Calu3 (cell line): Measurements from ENCODE around the gene MCTP1. TPM values are rescaled to one million over a fixed set of nuclear protein-coding genes. Genes with fewer than 3 reads are reported as not detected.

Experiments used
- BruUV-seq: library from RNA; stranded (reverse); fragments of 400-500 nt; replicated peaks from 2 replicates; lab custom pipeline; 2021; lab: Mats Ljungman, UMichigan
- CTCF ChIA-PET: fragments of 300-600 bp; sonication (Branson Sonifier 250); formaldehyde crosslinking; loops from one replicate; lab custom pipeline; 2022; ENCODE audit warnings: antibody characterized with exemption; lab: Charles Lee
- DNase-seq: peaks from one replicate; pipeline ENCODE4 v3.0.0; 2022
- H3K27ac Mint-ChIP-seq: one replicate; pipeline ENCODE4 v1.8.0; 2022; ENCODE audit warnings: mixed read lengths; ENCODE audit not compliant: unreplicated experiment
- H3K27me3 Mint-ChIP-seq: one replicate; pipeline ENCODE4 v1.8.0; 2022; ENCODE audit warnings: mixed read lengths; ENCODE audit not compliant: unreplicated experiment
- H3K36me3 Mint-ChIP-seq: one replicate; pipeline ENCODE4 v1.8.0; 2022; ENCODE audit warnings: mild to moderate bottlenecking, moderate library complexity, mixed read lengths; ENCODE audit not compliant: insufficient read depth, unreplicated experiment
- H3K4me1 Mint-ChIP-seq: one replicate; pipeline ENCODE4 v1.8.0; 2022; ENCODE audit warnings: mild to moderate bottlenecking, low read depth, mixed read lengths; ENCODE audit not compliant: unreplicated experiment
- H3K4me3 Mint-ChIP-seq: one replicate; pipeline ENCODE4 v1.8.0; 2022; ENCODE audit warnings: mild to moderate bottlenecking, low read depth, moderate library complexity, mixed read lengths; ENCODE audit not compliant: unreplicated experiment
- H3K9me3 Mint-ChIP-seq: one replicate; pipeline ENCODE4 v1.8.0; 2022; ENCODE audit warnings: low read depth, mixed read lengths; ENCODE audit not compliant: unreplicated experiment
- intact Hi-C: fragments of 100-400 bp; cut with micrococcal nuclease; formaldehyde crosslinking; loops from one replicate; pipeline ENCODE4 v1.10.0; 2022; ENCODE audit not compliant: unreplicated experiment
- total RNA-seq: library from RNA; stranded (reverse); gene quantifications from 2 replicates; pipeline ENCODE4 v1.2.3, GENCODE V29; 2022
- TF ChIP-seq, protein P1 (sequence below): fragments of 200-600 bp; IDR thresholded peaks from one replicate; pipeline ENCODE4 v1.8.0; 2022; ENCODE audit warnings: antibody characterized with exemption; ENCODE audit not compliant: unreplicated experiment

The MCTP1 gene
- total RNA-seq, 1 experiment from 2014 or later, result 28.4 TPM

DNA sequence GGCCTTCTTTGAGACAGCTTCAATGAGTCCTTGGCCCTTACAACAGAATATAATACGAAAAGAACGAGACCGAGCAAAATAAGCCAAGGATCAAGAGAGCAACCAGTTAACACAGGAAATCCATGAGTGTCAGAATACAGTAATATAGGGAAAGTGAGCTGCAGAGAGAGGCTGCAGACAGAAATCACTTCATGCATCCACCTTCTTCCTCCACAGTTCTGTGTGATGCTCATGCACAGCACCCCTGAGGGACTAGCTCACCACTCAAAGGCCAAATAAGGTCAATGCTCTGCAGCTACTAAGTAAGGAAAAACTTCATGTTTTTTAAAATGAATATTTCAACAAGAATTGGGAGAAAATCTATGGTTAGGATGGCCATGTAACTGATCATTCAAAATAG lies 257.1 kb downstream of the MCTP1 start:
- Mint-ChIP-seq H3K36me3 (no peaks in the 10 kb centered on the region), H3K27me3 (no peaks in the 10 kb centered on the region), H3K4me3 (no peak overlapping the region), H3K27ac (no peak overlapping the region), H3K9me3 (peaks cover 5% of the 10 kb centered on the region), H3K4me1 (peaks cover 24% of the 10 kb centered on the region)
- CTCF ChIA-PET, result interaction anchor here (0.5 kb wide), 1 partner anchor 1446 kb away, joined by 5 read pairs; no protein-coding TSS in a partner anchor
- intact Hi-C loops, result no loop called here
- no TSS peak for BruUV-seq
- no peak for DNase-seq
- TF ChIP-seq, protein P1, sequence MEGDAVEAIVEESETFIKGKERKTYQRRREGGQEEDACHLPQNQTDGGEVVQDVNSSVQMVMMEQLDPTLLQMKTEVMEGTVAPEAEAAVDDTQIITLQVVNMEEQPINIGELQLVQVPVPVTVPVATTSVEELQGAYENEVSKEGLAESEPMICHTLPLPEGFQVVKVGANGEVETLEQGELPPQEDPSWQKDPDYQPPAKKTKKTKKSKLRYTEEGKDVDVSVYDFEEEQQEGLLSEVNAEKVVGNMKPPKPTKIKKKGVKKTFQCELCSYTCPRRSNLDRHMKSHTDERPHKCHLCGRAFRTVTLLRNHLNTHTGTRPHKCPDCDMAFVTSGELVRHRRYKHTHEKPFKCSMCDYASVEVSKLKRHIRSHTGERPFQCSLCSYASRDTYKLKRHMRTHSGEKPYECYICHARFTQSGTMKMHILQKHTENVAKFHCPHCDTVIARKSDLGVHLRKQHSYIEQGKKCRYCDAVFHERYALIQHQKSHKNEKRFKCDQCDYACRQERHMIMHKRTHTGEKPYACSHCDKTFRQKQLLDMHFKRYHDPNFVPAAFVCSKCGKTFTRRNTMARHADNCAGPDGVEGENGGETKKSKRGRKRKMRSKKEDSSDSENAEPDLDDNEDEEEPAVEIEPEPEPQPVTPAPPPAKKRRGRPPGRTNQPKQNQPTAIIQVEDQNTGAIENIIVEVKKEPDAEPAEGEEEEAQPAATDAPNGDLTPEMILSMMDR, result no peak

DNA sequence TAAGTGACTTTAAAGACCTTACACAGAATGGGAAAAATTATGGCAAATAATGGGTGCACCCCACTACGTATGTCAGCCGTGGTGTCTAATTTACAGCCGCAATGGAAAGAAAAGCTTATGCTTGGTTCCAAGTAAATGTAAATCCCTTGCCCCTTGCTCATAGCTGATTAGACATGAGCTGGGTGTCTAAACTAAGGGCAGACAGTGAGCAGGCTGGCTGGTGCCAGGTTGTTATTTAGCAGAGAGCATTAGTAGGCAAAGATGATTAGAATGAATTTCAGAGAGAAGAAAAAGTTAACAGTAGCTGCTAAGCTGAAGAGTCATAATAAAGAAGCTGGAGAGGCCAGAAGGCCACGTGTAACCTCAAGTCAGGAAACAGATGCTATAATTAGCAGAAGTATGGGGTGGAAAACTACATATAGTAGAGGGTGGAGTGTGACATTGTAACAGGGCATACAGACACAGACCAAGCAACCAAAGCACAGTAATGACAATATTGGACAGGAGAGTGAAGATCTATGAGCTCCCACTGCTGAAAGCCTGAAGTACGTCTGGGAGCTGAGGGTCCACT lies 257.7 kb downstream of the MCTP1 start:
- no peak for DNase-seq
- peaks cover 2% of the 10 kb centered on the region for H3K9me3 Mint-ChIP-seq
- CTCF ChIA-PET, result no interaction called here
- no peaks in the 10 kb centered on the region for H3K36me3 Mint-ChIP-seq
- H3K4me1 Mint-ChIP-seq, result peaks cover 18% of the 10 kb centered on the region
- TF ChIP-seq, protein P1, result no peak
- no TSS peak for BruUV-seq
- H3K27me3 Mint-ChIP-seq, result no peaks in the 10 kb centered on the region
- no peak overlapping the region for H3K27ac Mint-ChIP-seq
- no peak overlapping the region for H3K4me3 Mint-ChIP-seq
- intact Hi-C loops, result no loop called here

DNA sequence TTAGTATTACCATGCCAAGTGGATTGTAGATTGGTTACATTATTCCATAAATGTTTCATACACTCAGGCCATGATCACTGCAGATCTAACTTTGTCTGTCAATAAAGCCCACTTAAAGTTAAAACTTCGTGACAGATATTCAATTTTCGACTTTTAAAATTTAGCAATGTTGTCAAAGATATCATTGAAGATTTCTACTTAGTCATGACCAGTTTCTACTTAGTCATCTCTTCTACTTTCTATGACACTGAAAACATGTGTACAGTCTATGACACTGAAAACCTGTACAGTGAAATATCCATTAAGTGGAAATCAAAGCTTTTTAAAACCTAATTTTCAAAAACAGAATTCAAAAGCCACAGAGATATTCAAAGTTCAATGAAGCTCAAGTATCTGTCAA lies 258.2 kb downstream of the MCTP1 start:
- Mint-ChIP-seq H3K36me3 (no peaks in the 10 kb centered on the region), H3K27ac (no peak overlapping the region), H3K27me3 (no peaks in the 10 kb centered on the region), H3K9me3 (peaks cover 2% of the 10 kb centered on the region), H3K4me3 (no peak overlapping the region), H3K4me1 (peaks cover 15% of the 10 kb centered on the region)
- no peak for DNase-seq
- BruUV-seq, result no TSS peak
- CTCF ChIA-PET, result no interaction called here
- intact Hi-C loops, result no loop called here
- TF ChIP-seq, protein P1, result no peak

DNA sequence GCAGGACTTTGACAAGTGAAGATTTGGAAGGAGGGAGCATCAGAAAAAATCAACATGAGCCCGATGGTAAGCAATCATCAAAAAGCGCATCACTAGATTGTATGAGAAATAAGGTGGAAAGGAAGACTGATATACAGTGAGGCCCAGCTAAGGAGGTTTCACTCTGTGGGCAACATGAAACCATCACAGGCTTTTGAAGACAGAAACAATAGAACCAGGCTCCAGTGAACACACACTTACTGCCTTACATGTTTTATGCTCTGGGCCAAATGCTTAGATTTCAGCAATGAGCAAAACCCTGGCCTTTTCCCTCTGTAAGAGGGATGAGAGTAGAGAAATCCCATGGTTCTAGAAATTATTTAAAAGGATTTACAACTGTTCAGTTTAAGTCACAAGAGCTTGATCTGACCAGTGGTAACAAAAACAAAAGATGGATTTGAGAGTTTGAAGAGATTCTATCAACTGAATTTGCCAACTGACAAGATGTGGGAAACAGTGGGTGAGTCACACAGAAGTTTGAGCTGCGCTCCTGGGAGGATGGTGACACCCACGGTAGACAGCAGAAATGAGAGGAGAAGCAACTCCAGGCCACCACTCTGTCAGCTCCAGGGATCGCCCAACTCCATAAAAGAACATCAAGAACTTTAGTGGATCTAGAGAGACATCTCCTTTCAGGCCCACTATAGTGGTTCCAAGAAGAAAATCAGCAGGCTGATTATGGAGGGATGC lies 261.8 kb downstream of the MCTP1 start:
- H3K27ac Mint-ChIP-seq, result no peak overlapping the region
- H3K4me3 Mint-ChIP-seq, result no peak overlapping the region
- BruUV-seq, result no TSS peak
- no peaks in the 10 kb centered on the region for H3K36me3 Mint-ChIP-seq
- intact Hi-C loops, result no loop called here
- CTCF ChIA-PET, result no interaction called here
- H3K9me3 Mint-ChIP-seq, result peaks cover 2% of the 10 kb centered on the region
- peaks cover 11% of the 10 kb centered on the region for H3K4me1 Mint-ChIP-seq
- H3K27me3 Mint-ChIP-seq, result no peaks in the 10 kb centered on the region
- TF ChIP-seq, protein P1, result no peak
- no peak for DNase-seq
